Spleen (tissue), 7 donors: Measurements from ENCODE around the gene INS.

Source experiments
- CTCF ChIP-seq, 11 experiments: fragments of 200-600 bp in 7 of 11; fragments of 450-650 bp in 4 of 11; sonication (generic) in 4 of 11; IDR thresholded peaks in 8 of 11; conservative IDR thresholded peaks in 3 of 11; 1 replicate in 7 of 11; 2 replicates in 4 of 11; pipeline versions ENCODE4 v1.4.0 to v1.8.0; 2016 to 2021; ENCODE audit warnings: antibody characterized with exemption in 11 of 11, inconsistent platforms in 4 of 11, mild to moderate bottlenecking in 1 of 11
- POLR2A ChIP-seq, 3 donors: fragments of 450-650 bp; IDR thresholded peaks; one replicate each; pipeline ENCODE4 v1.5.1; 2017; ENCODE audit warnings: antibody characterized with exemption in 3 of 3, mild to moderate bottlenecking in 1 of 3
- POLR2AphosphoS5 ChIP-seq, 3 donors: sonication (generic); formaldehyde crosslinking; IDR thresholded peaks; one replicate each; pipeline ENCODE4 v1.5.1; 2017; ENCODE audit warnings: antibody characterized with exemption in 3 of 3
- donor health status: DM: no; HTN: no; CAD: no; lungs with moderate emphysema.
- donor health status: DM: no; HTN: no; CAD: no.
- donor health status: DM: no; HTN: no; CAD: no.

- TF ChIP-seq CTCF (IDR thresholded peaks at IDR 0.05 in 8 of 11, conservative IDR thresholded peaks at IDR 0.05 in 3 of 11) (no peak), POLR2AphosphoS5 (IDR thresholded peaks at IDR 0.05) (no peak), POLR2A (IDR thresholded peaks at IDR 0.05) (no peak)
Measured at GRCh38 chr11:2192435-2192834, 31.4 kb upstream of the INS start.
